IPS-20b (cell line): ENCODE data around the gene AKIP1.

Experiments used
- H3K27ac ChIP-seq: one replicate; pipeline ENCODE4 v1.5.1; 2013; ENCODE audit warnings: low read length
- H3K27me3 ChIP-seq: 2 replicates; pipeline ENCODE4 v1.6.1; 2013; ENCODE audit warnings: mild to moderate bottlenecking, low read length, inconsistent platforms; ENCODE audit not compliant: insufficient read depth
- H3K36me3 ChIP-seq: 2 replicates; pipeline ENCODE4 v1.6.1; 2013; ENCODE audit warnings: low read depth, mild to moderate bottlenecking, inconsistent platforms, low read length, moderate library complexity; ENCODE audit not compliant: insufficient read depth
- H3K4me1 ChIP-seq: 2 replicates; pipeline ENCODE4 v1.6.1; 2013; ENCODE audit warnings: mild to moderate bottlenecking, control low read depth, inconsistent platforms, low read length, moderate library complexity; ENCODE audit not compliant: insufficient read depth
- H3K4me3 ChIP-seq: 2 replicates; pipeline ENCODE4 v1.5.1; 2013; ENCODE audit warnings: mild to moderate bottlenecking, low read length, inconsistent platforms
- H3K9ac ChIP-seq: 2 replicates; pipeline ENCODE4 v1.6.1; 2013; ENCODE audit warnings: low read depth, mild to moderate bottlenecking, inconsistent platforms, low read length, moderate library complexity
- H3K9me3 ChIP-seq: 2 replicates; pipeline ENCODE4 v1.6.1; 2013; ENCODE audit warnings: mild to moderate bottlenecking, low read depth, low read length, inconsistent platforms; ENCODE audit not compliant: insufficient read depth

Gene AKIP1

GRCh38 chr11:8911029-8911823 lies at the start of gene AKIP1:
Gene AKIP1 (plus strand): TSS chr11:8911189. CDS start chr11:8911450, 261 bp downstream.
- Histone ChIP-seq H3K9ac (peak within 1 kb of the TSS; percentile 88; the same call in 1 of the 2 replicates), H3K4me3 (peak within 1 kb of the TSS; percentile 89), H3K27me3 (peaks cover 29% of the 10 kb centered on the region), H3K36me3 (peaks cover 14% of the 10 kb centered on the region), H3K9me3 (no peaks in the 10 kb centered on the region), H3K4me1 (peaks cover 8% of the 10 kb centered on the region; the same call in 1 of the 2 replicates), H3K27ac (peak within 1 kb of the TSS; percentile 80)

- Histone ChIP-seq H3K4me3 (no peak overlapping the region), H3K9ac (no peak overlapping the region), H3K9me3 (no peaks in the 10 kb centered on the region), H3K4me1 (peaks cover 12% of the 10 kb centered on the region), H3K36me3 (no peaks in the 10 kb centered on the region), H3K27me3 (no peaks in the 10 kb centered on the region), H3K27ac (no peak overlapping the region)
Measured at GRCh38 chr11:8863838-8864237, 47.2 kb upstream of the AKIP1 start.

- peaks cover 4% of the 10 kb centered on the region; the same call in 1 of the 2 replicates for H3K27me3 ChIP-seq
- H3K9me3 ChIP-seq = no peaks in the 10 kb centered on the region
- H3K4me3 ChIP-seq = no peak overlapping the region
Measured at GRCh38 chr11:8865304-8865703, 45.7 kb upstream of the AKIP1 start.

GRCh38 chr11:8867035-8867434 lies 44.0 kb upstream of the AKIP1 start:
- H3K9me3 ChIP-seq = no peaks in the 10 kb centered on the region
- H3K9ac ChIP-seq = no peak overlapping the region
- H3K27ac ChIP-seq = no peak overlapping the region
- H3K4me3 ChIP-seq = no peak overlapping the region
- no peaks in the 10 kb centered on the region for H3K36me3 ChIP-seq
- peaks cover 4% of the 10 kb centered on the region; the same call in 1 of the 2 replicates for H3K27me3 ChIP-seq
- H3K4me1 ChIP-seq = peaks cover 16% of the 10 kb centered on the region

More at GRCh38 chr11:8865304-8865703, 45.7 kb upstream of the AKIP1 start:
- Histone ChIP-seq H3K36me3 (no peaks in the 10 kb centered on the region), H3K9ac (no peak overlapping the region), H3K4me1 (peaks cover 12% of the 10 kb centered on the region), H3K27ac (no peak overlapping the region)

- Histone ChIP-seq H3K9ac (no peak overlapping the region), H3K36me3 (no peaks in the 10 kb centered on the region), H3K4me3 (no peak overlapping the region), H3K27ac (no peak overlapping the region), H3K4me1 (peaks cover 16% of the 10 kb centered on the region), H3K27me3 (peaks cover 4% of the 10 kb centered on the region; the same call in 1 of the 2 replicates), H3K9me3 (no peaks in the 10 kb centered on the region)
Measured at GRCh38 chr11:8867931-8868631, 42.9 kb upstream of the AKIP1 start.

- no peaks in the 10 kb centered on the region for H3K9me3 ChIP-seq
- no peaks in the 10 kb centered on the region for H3K36me3 ChIP-seq
- H3K27me3 ChIP-seq = peaks cover 4% of the 10 kb centered on the region; the same call in 1 of the 2 replicates
- H3K4me3 ChIP-seq = peak overlapping the region; percentile 82
- H3K4me1 ChIP-seq = peaks cover 8% of the 10 kb centered on the region
- H3K9ac ChIP-seq = peak overlapping the region; percentile 76
- no peak overlapping the region for H3K27ac ChIP-seq
Measured at GRCh38 chr11:8870411-8871170, 40.4 kb upstream of the AKIP1 start.

GRCh38 chr11:8871171-8871775 lies 39.7 kb upstream of the AKIP1 start:
- Histone ChIP-seq H3K4me3 (peak overlapping the region; percentile 82), H3K9ac (peak overlapping the region; percentile 76; the same call in 1 of the 2 replicates), H3K36me3 (no peaks in the 10 kb centered on the region), H3K4me1 (peaks cover 8% of the 10 kb centered on the region), H3K27me3 (peaks cover 4% of the 10 kb centered on the region; the same call in 1 of the 2 replicates), H3K27ac (no peak overlapping the region), H3K9me3 (no peaks in the 10 kb centered on the region)

- Histone ChIP-seq H3K9ac (no peak overlapping the region), H3K27me3 (peaks cover 4% of the 10 kb centered on the region; the same call in 1 of the 2 replicates), H3K36me3 (no peaks in the 10 kb centered on the region), H3K4me1 (peaks cover 8% of the 10 kb centered on the region), H3K9me3 (no peaks in the 10 kb centered on the region), H3K27ac (no peak overlapping the region), H3K4me3 (peak overlapping the region; percentile 82; the same call in 1 of the 2 replicates)
Measured at GRCh38 chr11:8871962-8872361, 39.0 kb upstream of the AKIP1 start.

- Histone ChIP-seq H3K27ac (no peak overlapping the region), H3K36me3 (no peaks in the 10 kb centered on the region), H3K4me3 (no peak overlapping the region), H3K9me3 (no peaks in the 10 kb centered on the region), H3K27me3 (peaks cover 4% of the 10 kb centered on the region; the same call in 1 of the 2 replicates), H3K9ac (no peak overlapping the region), H3K4me1 (peaks cover 5% of the 10 kb centered on the region; the same call in 1 of the 2 replicates)
Measured at GRCh38 chr11:8873741-8874405, 37.1 kb upstream of the AKIP1 start.

- no peaks in the 10 kb centered on the region for H3K36me3 ChIP-seq
- no peaks in the 10 kb centered on the region for H3K9me3 ChIP-seq
- H3K27ac ChIP-seq = no peak overlapping the region
- no peak overlapping the region for H3K4me3 ChIP-seq
- no peaks in the 10 kb centered on the region for H3K27me3 ChIP-seq
- no peaks in the 10 kb centered on the region for H3K4me1 ChIP-seq
- H3K9ac ChIP-seq = no peak overlapping the region
Measured at GRCh38 chr11:8878771-8879170, 32.2 kb upstream of the AKIP1 start.
